ENCODE measurements around the gene WRAP73. TPM values are rescaled to one million over a fixed set of nuclear protein-coding genes. Genes with fewer than 3 reads are reported as not detected.
A peak's percentile ranks its signal among the peaks of the same experiment; 100 is the strongest.

The WRAP73 gene
- total RNA-seq, 4 donors from 2014 or later = 10.3 to 21.7 (median 14.5) TPM

GRCh38 chr1:3668585-3669300 lies 18.8 kb upstream of the WRAP73 start:
- Histone ChIP-seq H3K36me3 (no peaks in the 10 kb centered on the region), H3K27me3 (peaks cover 87% of the 10 kb centered on the region), H3K4me3 (no peak overlapping the region), H3K9me3 (no peaks in the 10 kb centered on the region), H3K4me1 (peaks cover 0 to 9% (median 0%) of the 10 kb centered on the region in 3 donors), H3K27ac (no peak overlapping the region)
- peak; percentile 42 for ATAC-seq
- no peak for TF ChIP-seq EP300 (IDR thresholded peaks at IDR 0.05)
- TF ChIP-seq POLR2AphosphoS5 (IDR thresholded peaks at IDR 0.05) = no peak
- TF ChIP-seq CTCF (IDR thresholded peaks at IDR 0.05) = no peak
- TF ChIP-seq POLR2A (IDR thresholded peaks at IDR 0.05) = no peak
- WGBS, 2 donors (ENCODE audit: low coverage in 1 of 2) = 40 to 47% methylated on average over 5 to 9 of the region's 30 CpGs

GRCh38 chr1:3668148-3668547 lies 18.2 kb upstream of the WRAP73 start:
- H3K4me3 ChIP-seq = no peak overlapping the region
- TF ChIP-seq CTCF (IDR thresholded peaks at IDR 0.05) = no peak
- no peak for TF ChIP-seq EP300 (IDR thresholded peaks at IDR 0.05)
- no peak for TF ChIP-seq POLR2A (IDR thresholded peaks at IDR 0.05)
- no peak for TF ChIP-seq POLR2AphosphoS5 (IDR thresholded peaks at IDR 0.05)
- peaks cover 87% of the 10 kb centered on the region for H3K27me3 ChIP-seq
- H3K4me1 ChIP-seq = peaks cover 0 to 9% (median 0%) of the 10 kb centered on the region in 3 donors
- H3K27ac ChIP-seq = no peak overlapping the region
- 80% methylated on average over 1 of the region's 8 CpGs; no CpG with 5 or more reads in 1 of the 2 donors for WGBS, 2 donors (ENCODE audit: low coverage in 1 of 2)
- H3K9me3 ChIP-seq = no peaks in the 10 kb centered on the region
- ATAC-seq = no peak
- no peaks in the 10 kb centered on the region for H3K36me3 ChIP-seq

- 70 to 92% methylated on average over 5 to 7 of the region's 14 CpGs for WGBS, 2 donors (ENCODE audit: low coverage in 1 of 2)
- Histone ChIP-seq H3K36me3 (no peaks in the 10 kb centered on the region), H3K4me1 (peaks cover 0 to 9% (median 0%) of the 10 kb centered on the region in 3 donors), H3K27ac (no peak overlapping the region), H3K27me3 (peaks cover 68% of the 10 kb centered on the region), H3K9me3 (no peaks in the 10 kb centered on the region), H3K4me3 (no peak overlapping the region)
- no peak for ATAC-seq
- no peak for TF ChIP-seq POLR2AphosphoS5 (IDR thresholded peaks at IDR 0.05)
- TF ChIP-seq POLR2A (IDR thresholded peaks at IDR 0.05) = no peak
- no peak for TF ChIP-seq EP300 (IDR thresholded peaks at IDR 0.05)
- TF ChIP-seq CTCF (IDR thresholded peaks at IDR 0.05) = no peak
These were observed 14.9 kb upstream of the WRAP73 start for GRCh38 chr1:3664700-3665375.

- no peak overlapping the region for H3K27ac ChIP-seq
- H3K9me3 ChIP-seq = no peaks in the 10 kb centered on the region
- 80% methylated on average over 3 of the region's 14 CpGs; no CpG with 5 or more reads in 1 of the 2 donors for WGBS, 2 donors (ENCODE audit: low coverage in 1 of 2)
- no peak for ATAC-seq
- H3K27me3 ChIP-seq = peaks cover 61% of the 10 kb centered on the region
- H3K36me3 ChIP-seq = no peaks in the 10 kb centered on the region
- H3K4me1 ChIP-seq = peaks cover 0 to 7% (median 0%) of the 10 kb centered on the region in 3 donors
- TF ChIP-seq EP300 (IDR thresholded peaks at IDR 0.05) = no peak
- no peak for TF ChIP-seq POLR2AphosphoS5 (IDR thresholded peaks at IDR 0.05)
- TF ChIP-seq POLR2A (IDR thresholded peaks at IDR 0.05) = no peak
- no peak for TF ChIP-seq CTCF (IDR thresholded peaks at IDR 0.05)
- no peak overlapping the region for H3K4me3 ChIP-seq
These were observed 14.2 kb upstream of the WRAP73 start for GRCh38 chr1:3663999-3664699.
